D721Med (cell line): ENCODE data around the gene PEX16.

Experiments used
- DNase-seq: peaks from one replicate; pipeline ENCODE4 v3.0.0; 2011; ENCODE audit warnings: low spot score; ENCODE audit not compliant: insufficient read length
- FAIRE-seq: peaks from 2 replicates; lab custom pipeline; 2011; peaks lifted over from hg19 to GRCh38; lab: Jason Lieb, UNC
- TF ChIP-seq, protein P1 (sequence below): IDR thresholded peaks from 2 replicates; pipeline ENCODE4 v1.5.1; 2012; ENCODE audit warnings: mild to moderate bottlenecking, control low read depth; ENCODE audit not compliant: insufficient read depth; ENCODE audit errors: missing control alignments

The PEX16 gene

DNA sequence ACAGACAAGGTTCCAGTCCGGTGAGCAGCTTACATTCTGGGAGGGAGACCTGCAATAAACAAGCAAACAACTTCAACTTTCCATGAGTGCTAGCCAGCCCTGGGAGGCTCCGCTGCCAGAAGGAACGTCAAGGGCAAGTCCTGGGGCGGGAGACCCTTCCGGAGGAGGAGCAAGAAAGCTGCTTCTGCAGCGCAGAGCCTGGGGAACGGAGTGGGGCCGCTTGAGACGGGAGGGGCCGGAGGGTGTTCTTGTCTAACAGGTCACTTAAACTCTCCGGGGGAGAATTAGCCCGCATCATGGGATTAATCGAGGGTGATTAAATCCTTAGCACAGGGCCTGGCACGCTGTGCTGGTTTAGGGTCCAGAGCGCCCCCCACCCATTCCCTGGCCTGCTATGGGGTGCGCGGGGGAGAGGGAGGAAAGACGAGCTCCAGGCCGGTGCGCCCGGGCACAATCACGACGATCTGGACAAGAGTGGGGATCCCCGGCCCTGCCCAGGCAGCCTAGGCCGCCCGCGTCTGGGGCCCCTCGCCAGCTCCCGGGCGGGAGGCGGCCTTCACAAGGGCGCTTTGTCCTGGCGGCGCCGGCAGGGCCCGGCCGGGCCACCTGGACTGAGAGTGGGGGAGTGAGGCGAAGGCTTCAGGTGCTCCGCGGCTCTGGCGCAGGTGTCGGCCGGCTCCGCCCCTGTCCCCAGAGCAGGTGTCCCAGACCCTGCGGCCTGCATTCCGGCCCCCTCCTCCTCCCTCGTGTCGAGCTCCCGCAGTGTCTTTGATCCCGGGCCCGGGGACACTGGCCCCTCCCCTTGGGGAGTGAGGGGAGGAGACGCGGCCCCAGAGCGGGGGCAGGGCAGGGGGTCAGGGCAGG is 4.1 kb upstream of the PEX16 start:
- TF ChIP-seq, protein P1, sequence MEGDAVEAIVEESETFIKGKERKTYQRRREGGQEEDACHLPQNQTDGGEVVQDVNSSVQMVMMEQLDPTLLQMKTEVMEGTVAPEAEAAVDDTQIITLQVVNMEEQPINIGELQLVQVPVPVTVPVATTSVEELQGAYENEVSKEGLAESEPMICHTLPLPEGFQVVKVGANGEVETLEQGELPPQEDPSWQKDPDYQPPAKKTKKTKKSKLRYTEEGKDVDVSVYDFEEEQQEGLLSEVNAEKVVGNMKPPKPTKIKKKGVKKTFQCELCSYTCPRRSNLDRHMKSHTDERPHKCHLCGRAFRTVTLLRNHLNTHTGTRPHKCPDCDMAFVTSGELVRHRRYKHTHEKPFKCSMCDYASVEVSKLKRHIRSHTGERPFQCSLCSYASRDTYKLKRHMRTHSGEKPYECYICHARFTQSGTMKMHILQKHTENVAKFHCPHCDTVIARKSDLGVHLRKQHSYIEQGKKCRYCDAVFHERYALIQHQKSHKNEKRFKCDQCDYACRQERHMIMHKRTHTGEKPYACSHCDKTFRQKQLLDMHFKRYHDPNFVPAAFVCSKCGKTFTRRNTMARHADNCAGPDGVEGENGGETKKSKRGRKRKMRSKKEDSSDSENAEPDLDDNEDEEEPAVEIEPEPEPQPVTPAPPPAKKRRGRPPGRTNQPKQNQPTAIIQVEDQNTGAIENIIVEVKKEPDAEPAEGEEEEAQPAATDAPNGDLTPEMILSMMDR, result no peak
- FAIRE-seq, result no peak
- DNase-seq, result peak; percentile 76

DNA sequence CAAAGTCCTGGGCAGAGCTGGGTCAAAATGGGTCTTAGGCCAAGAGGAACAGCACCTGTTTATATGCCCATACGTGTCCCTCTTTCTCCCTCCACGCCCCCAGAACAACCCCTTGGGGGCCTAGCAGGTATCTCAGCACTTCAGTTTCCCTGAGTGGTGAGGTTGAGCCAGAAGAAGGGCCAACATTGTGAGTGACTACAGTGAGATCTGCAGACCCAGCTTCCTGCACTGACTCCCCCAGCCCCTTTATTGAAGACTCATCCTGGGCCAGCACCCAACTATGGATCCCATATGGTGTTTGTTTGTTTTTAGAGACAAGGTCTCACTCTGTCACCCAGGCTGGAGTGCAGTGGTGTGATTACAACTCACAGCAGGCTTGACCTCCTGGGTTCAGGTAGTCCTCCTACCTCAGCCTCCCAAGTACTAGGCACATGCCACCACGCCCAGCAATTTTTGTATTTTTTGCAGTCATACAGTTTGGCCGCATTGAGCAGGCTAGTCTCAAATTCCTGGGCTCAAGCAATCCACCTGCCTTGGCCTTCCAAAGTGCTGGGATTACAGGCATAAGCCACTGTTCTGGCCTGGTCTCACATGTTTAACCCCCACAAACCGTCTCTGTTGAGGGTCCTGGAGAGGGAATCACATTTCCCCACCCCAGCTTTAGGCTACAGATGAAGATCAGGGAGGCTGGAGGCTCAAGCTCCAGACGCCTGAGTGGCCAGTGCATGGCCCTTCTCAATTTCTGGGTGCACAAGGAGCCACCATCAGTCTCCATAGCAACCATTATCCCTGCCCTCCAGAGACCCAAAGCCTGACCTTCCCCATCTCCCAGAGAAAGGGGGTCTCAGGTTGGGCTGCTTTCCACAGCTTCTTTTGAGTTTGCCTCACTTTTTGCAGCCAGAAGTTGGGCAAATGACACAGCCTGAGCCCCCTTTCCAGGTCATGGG is 3.1 kb upstream of the PEX16 start:
- no peak for FAIRE-seq
- no peak for DNase-seq
- TF ChIP-seq, protein P1, result no peak

DNA sequence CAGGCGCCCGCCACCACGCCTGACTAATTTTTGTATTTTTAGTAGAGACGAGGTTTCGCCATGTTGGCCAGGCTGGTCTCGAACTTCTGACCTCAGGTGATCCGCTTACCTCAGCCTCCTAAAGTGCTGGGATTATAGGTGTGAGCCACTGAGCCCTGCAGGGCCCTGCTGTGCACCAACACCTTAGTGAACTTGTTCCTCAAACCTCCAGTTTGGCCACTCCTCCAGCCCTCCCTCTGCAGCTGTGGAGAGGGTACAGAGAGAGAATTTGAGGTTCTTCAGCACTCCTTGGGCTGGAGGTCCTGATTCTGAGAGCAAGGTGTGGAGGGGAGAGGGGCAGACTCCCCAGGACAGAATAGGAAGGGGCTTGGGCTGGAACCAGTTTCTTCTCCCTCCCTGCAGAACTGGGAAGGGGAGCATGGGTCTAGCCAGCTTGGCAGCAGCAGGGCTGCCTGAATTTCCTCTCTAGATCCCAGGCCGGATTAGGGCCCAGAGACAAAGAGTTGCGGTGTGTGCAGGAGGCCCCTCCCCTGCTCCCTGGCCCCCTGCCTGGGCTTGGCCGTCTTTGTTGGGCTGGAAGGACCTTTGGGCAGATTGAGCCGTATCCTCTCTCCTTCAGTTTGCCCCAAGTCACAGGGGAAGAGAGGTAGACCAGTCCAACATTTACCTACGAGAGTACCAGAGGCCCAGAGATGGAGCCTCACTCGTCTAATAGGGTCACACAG is 2.3 kb upstream of the PEX16 start:
- TF ChIP-seq, protein P1, result no peak
- DNase-seq (no peak), FAIRE-seq (no peak)

DNA sequence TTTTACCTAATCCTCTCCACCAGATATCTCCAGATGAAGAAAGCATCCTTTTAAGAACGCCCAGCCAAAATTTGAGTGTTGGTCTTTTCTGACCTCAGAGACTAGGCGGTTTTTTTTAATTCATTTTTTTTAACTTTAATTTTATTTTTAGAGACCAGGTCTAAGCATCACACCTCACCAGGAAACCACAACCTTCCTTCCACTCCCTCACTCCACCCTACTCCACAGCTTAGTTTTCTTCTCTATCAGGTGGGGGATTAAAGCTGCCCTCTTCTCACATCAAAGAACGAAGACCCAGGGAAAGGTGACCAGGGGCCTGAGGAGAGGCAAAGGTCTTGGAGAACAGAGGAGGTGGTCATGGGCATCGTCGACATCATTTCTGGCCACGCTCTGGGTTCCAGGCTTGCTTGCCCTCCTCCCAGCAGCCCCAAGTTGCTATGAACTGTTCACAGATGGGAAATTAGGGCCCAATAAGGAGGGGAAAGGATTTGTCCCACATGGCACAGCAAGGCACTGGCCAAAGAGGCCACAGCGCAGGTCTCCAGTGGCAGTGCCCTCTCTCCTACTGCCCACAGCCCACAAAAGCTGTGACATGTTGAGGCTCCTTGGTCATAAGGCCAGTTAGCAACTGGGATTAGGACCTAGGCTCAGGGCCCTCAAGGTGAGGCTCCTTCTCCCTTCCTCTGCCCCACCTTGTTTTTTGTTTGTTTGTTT is 1.4 kb upstream of the PEX16 start:
- DNase-seq (no peak), FAIRE-seq (no peak)
- TF ChIP-seq, protein P1, result no peak

DNA sequence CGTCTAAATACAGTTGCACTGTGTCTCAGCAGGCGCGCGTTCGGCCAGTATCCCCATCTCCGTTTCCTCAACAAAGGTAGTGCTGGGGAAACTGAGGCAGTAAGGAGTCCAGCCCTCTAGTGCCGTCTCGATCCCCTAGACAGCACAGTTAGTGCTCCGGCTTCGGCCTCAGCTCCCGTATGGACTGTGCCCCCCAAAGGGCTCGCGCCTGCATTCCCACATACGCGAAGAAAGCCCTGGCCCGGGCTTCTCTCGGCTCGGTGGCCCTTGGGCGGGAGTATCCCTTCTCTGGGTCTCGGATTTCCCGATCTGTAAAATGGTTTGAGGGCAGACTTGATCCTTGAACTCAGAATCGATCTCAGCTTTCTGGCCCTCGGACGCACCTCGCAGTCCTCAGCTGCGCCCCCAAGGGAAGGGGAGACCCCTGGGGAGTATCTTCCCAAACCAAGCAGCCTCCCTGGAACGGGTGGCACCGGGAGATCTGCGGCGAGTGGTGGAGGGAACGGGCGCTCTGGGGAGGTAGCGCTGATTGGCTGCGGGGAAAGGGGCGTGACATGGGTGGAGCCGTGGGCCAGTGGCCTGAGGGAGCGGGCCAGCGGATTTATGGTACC is 759 bp upstream of the PEX16 start:
- no peak for FAIRE-seq
- DNase-seq, result peak; percentile 79
- TF ChIP-seq, protein P1, result no peak

DNA sequence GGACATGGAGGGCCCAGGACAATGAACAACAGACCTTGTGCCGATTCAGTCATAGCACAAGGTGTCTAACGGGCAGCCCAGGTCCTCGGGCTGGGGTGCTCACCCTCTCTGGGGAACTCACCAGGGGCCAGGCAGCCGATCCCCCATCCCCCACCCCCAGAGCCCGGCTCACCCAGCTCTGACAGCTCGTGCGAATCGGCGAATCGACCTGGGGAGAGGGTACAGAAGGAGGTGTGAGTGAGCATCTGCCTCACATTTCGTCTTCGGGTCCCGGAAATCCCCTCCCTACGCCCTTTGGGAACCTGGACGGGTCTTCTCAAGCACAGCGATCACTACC is 423 bp downstream of the PEX16 start:
- TF ChIP-seq, protein P1, result no peak
- no peak for DNase-seq
- FAIRE-seq, result no peak
